Liver (tissue), 9 donors: ENCODE results near the gene IL17B. TPM values are rescaled to one million over a fixed set of nuclear protein-coding genes. Genes with fewer than 3 reads are reported as not detected.
A peak's percentile ranks its signal among the peaks of the same experiment; 100 is the strongest.

ENCODE experiments used
- DNase-seq: peaks from one replicate; pipeline ENCODE4 v3.0.0-alpha.2; 2017; ENCODE audit warnings: low spot score
- H3K27ac ChIP-seq, 2 donors: one replicate each; pipeline ENCODE4 v1.7.0; 2013; ENCODE audit warnings: inconsistent platforms in 2 of 2, low read length in 2 of 2, control low read depth in 1 of 2, low read depth in 1 of 2, mild to moderate bottlenecking in 1 of 2
- H3K27me3 ChIP-seq, 4 donors: one replicate each; pipeline versions ENCODE4 v1.6.1 to v1.7.0; 2013; ENCODE audit warnings: low read length in 3 of 4, inconsistent platforms in 1 of 4, mild to moderate bottlenecking in 1 of 4, moderate library complexity in 1 of 4; ENCODE audit not compliant: control insufficient read depth in 4 of 4, insufficient read depth in 4 of 4
- H3K36me3 ChIP-seq, 4 donors: one replicate each; pipeline versions ENCODE4 v1.6.1 to v1.7.0; 2013; ENCODE audit warnings: low read length in 3 of 4, mild to moderate bottlenecking in 3 of 4, low read depth in 1 of 4, moderate library complexity in 1 of 4; ENCODE audit not compliant: control insufficient read depth in 4 of 4, insufficient read depth in 3 of 4
- H3K4me1 ChIP-seq, 4 donors: one replicate each; pipeline versions ENCODE4 v1.6.1 to v1.7.0; 2013; ENCODE audit warnings: low read length in 3 of 4, mild to moderate bottlenecking in 3 of 4, moderate library complexity in 1 of 4; ENCODE audit not compliant: control insufficient read depth in 4 of 4, insufficient read depth in 4 of 4
- H3K4me3 ChIP-seq, 3 donors: one replicate each; pipeline versions ENCODE4 v1.6.1 to v1.7.0; 2013; ENCODE audit warnings: low read length in 3 of 3, control low read depth in 1 of 3, low read depth in 1 of 3, mild to moderate bottlenecking in 1 of 3
- H3K9ac ChIP-seq, 2 donors: one replicate each; pipeline ENCODE4 v1.7.0; 2013; ENCODE audit warnings: low read length in 2 of 2, mild to moderate bottlenecking in 2 of 2, moderate library complexity in 2 of 2, control low read depth in 1 of 2, low read depth in 1 of 2
- H3K9me3 ChIP-seq, 4 donors: one replicate each; pipeline versions ENCODE4 v1.6.1 to v1.7.0; 2013; ENCODE audit warnings: low read length in 3 of 4; ENCODE audit not compliant: control insufficient read depth in 4 of 4
- EGR1 ChIP-seq, 2 donors: IDR thresholded peaks; 2 replicates each; pipeline ENCODE4 v1.6.1; 2016 to 2018; ENCODE audit warnings: antibody characterized with exemption in 2 of 2, low read depth in 2 of 2
- FOXA1 ChIP-seq: IDR thresholded peaks from 2 replicates; pipeline ENCODE4 v1.6.1; 2016; ENCODE audit warnings: antibody characterized with exemption
- GABPA ChIP-seq, 2 donors: IDR thresholded peaks in 1 of 2; conservative IDR thresholded peaks in 1 of 2; 2 replicates each; pipeline ENCODE4 v1.6.1; 2016; ENCODE audit warnings: antibody characterized with exemption in 2 of 2, mild to moderate bottlenecking in 1 of 2, moderate library complexity in 1 of 2
- HNF4A ChIP-seq, 2 donors: conservative IDR thresholded peaks; 2 replicates each; pipeline ENCODE4 v1.6.1; 2016; ENCODE audit warnings: antibody characterized with exemption in 2 of 2, mild to moderate bottlenecking in 2 of 2
- HNF4G ChIP-seq: IDR thresholded peaks from 2 replicates; pipeline ENCODE4 v1.6.1; 2016; ENCODE audit warnings: antibody characterized with exemption
- NR2F2 ChIP-seq: IDR thresholded peaks from 2 replicates; pipeline ENCODE4 v1.6.1; 2016; ENCODE audit warnings: antibody characterized with exemption
- TAF1 ChIP-seq: conservative IDR thresholded peaks from 2 replicates; pipeline ENCODE4 v1.6.1; 2016; ENCODE audit warnings: antibody characterized with exemption, mild to moderate bottlenecking
- WGBS: extraction: QIAGEN DNeasy Blood & Tissue Kit; methylation state at CpG from one replicate; pipeline ENCODE4 v1.1.7; 2013; 5-methylcytosine and 5-hydroxymethylcytosine counted together
- polyA plus RNA-seq, 2 donors: library from polyadenylated mRNA; stranded (reverse) in 1 of 2; unstranded in 1 of 2; fragments of 200-250 nt in 1 of 2; fragments of >200 nt in 1 of 2; fragmentation: Nextera tagmentation in 1 of 2; extraction: Ambion mirVana in 1 of 2; gene quantifications; one replicate each; pipeline versions ENCODE4 v1.2.1 to v1.2.3, GENCODE V29; 2013 to 2015
- total RNA-seq, 2 donors: library from RNA; depleted of rRNA; stranded (reverse); fragments of >200 nt; gene quantifications; one replicate each; pipeline ENCODE4 v1.2.3, GENCODE V29; 2014
- TF ChIP-seq, protein P1 (sequence below): IDR thresholded peaks from 2 replicates; pipeline ENCODE4 v1.6.1; 2016; ENCODE audit warnings: antibody characterized with exemption
- TF ChIP-seq, protein P2 (sequence below): IDR thresholded peaks from 2 replicates; pipeline ENCODE4 v1.6.1; 2016; ENCODE audit warnings: antibody characterized with exemption, mild to moderate bottlenecking
- TF ChIP-seq, protein P3 (sequence below): IDR thresholded peaks from 2 replicates; pipeline ENCODE4 v1.6.1; 2016; ENCODE audit warnings: antibody characterized with exemption
- donor health status: healthy.
- donor health status: healthy.
- donor health status: healthy.
- donor health status: healthy.
- donor health status: healthy.

IL17B gene
- total and polyA plus RNA-seq, 4 donors, result not detected

DNA sequence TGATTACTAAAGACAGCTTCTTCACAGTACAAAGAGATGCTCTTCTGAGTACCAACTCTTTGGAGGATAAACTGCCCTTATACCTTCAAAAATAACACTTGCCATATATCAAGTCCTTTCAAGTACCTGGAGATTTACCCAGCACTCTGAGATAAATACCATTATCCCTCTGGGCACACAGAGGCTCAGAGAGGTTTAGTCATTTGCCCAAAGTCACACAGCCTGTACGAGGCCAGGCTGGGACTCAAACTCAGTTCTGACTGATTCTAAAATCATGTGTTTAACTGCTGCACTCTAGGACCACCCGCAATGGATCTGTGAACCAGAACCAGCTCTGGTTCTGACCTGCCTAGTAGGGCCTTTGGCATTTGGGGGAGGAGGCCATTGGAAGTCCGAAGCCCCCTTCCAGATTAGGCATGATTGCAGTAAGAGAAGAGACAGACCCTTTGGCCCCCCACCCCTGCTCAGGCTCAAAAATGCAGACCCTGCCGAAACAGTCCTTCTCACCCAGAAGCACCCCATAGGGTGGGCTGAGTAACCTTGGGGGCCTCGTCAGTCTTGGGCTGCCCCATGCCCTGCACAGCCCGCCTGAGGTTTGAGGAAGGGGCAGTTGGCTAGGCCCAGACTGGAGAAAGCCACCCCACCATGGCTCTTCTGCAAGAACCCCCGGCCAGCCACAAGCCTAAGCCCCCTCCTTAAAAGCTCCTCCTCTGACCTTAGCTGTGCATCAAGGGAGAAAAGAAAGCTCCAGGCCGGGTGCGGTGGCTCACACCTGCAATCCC lies 32.8 kb upstream of the IL17B start:
- no peak overlapping the region for H3K9ac ChIP-seq
- 82% methylated on average over 9 of the region's 9 CpGs for WGBS
- H3K27me3 ChIP-seq, result peaks cover 0 to 4% (median 0%) of the 10 kb centered on the region in 4 donors
- H3K9me3 ChIP-seq, result no peaks in the 10 kb centered on the region
- H3K4me1 ChIP-seq, result peaks cover 0 to 3% (median 0%) of the 10 kb centered on the region in 4 donors
- peak overlapping the region in 1 of 2 donors; percentile 42 for H3K27ac ChIP-seq
- TF ChIP-seq HNF4G, result no peak
- no peak overlapping the region for H3K4me3 ChIP-seq
- DNase-seq, result no peak
- H3K36me3 ChIP-seq, result no peaks in the 10 kb centered on the region

DNA sequence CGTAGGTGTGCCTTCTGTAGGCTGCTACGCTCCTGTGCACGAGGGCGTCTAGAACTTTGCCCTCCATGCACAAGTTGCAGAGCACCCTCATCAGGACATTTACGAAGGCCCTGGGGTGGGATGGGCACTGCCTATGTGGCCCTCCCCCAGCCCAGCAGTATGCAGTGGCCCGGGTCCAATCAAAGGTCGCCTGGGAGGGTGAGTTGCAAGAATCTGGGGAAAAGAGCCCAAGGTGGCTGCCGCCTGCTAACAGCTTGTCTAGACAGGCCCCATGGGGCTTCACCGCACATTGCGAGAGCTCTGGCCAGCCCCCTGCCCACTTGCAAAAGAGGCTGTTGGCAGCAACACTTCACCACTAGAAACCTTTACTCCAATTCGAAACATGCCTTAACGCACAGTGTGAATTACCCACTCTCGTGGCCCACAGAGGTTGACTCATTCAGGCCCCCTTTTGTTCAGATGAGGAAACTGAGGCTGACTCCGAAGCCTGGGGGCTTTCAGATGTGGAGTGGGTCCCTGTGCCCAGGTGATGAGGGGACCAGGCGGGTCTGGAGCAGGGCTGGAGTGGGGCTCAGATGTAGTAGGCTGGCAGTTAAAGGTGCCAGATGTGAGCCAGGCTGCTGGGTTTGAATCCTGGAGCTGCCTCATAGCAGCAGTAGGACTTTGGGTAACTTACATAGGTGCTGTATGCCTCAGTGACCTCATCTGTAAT lies 31.8 kb upstream of the IL17B start:
- 75% methylated on average over 15 of the region's 15 CpGs for WGBS
- Histone ChIP-seq H3K9ac (no peak overlapping the region), H3K36me3 (no peaks in the 10 kb centered on the region)

More for the DNA sequence above, 31.8 kb upstream of the IL17B start:
- no peak overlapping the region for H3K27ac ChIP-seq
- H3K4me1 ChIP-seq, result no peaks in the 10 kb centered on the region
- TF ChIP-seq FOXA1 (no peak), HNF4A (conservative IDR thresholded peaks at IDR 0.05) (no peak), HNF4G (no peak), NR2F2 (no peak), TAF1 (no peak), GABPA (IDR thresholded peaks at IDR 0.05 in 1 of 2, conservative IDR thresholded peaks at IDR 0.05 in 1 of 2) (no peak), EGR1 (IDR thresholded peaks at IDR 0.05; ENCODE audit: low read depth in 2 of 2) (no peak)
- TF ChIP-seq, protein P1, sequence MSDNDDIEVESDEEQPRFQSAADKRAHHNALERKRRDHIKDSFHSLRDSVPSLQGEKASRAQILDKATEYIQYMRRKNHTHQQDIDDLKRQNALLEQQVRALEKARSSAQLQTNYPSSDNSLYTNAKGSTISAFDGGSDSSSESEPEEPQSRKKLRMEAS, result no peak
- TF ChIP-seq, protein P2, sequence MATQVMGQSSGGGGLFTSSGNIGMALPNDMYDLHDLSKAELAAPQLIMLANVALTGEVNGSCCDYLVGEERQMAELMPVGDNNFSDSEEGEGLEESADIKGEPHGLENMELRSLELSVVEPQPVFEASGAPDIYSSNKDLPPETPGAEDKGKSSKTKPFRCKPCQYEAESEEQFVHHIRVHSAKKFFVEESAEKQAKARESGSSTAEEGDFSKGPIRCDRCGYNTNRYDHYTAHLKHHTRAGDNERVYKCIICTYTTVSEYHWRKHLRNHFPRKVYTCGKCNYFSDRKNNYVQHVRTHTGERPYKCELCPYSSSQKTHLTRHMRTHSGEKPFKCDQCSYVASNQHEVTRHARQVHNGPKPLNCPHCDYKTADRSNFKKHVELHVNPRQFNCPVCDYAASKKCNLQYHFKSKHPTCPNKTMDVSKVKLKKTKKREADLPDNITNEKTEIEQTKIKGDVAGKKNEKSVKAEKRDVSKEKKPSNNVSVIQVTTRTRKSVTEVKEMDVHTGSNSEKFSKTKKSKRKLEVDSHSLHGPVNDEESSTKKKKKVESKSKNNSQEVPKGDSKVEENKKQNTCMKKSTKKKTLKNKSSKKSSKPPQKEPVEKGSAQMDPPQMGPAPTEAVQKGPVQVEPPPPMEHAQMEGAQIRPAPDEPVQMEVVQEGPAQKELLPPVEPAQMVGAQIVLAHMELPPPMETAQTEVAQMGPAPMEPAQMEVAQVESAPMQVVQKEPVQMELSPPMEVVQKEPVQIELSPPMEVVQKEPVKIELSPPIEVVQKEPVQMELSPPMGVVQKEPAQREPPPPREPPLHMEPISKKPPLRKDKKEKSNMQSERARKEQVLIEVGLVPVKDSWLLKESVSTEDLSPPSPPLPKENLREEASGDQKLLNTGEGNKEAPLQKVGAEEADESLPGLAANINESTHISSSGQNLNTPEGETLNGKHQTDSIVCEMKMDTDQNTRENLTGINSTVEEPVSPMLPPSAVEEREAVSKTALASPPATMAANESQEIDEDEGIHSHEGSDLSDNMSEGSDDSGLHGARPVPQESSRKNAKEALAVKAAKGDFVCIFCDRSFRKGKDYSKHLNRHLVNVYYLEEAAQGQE, result no peak
- TF ChIP-seq, protein P3, sequence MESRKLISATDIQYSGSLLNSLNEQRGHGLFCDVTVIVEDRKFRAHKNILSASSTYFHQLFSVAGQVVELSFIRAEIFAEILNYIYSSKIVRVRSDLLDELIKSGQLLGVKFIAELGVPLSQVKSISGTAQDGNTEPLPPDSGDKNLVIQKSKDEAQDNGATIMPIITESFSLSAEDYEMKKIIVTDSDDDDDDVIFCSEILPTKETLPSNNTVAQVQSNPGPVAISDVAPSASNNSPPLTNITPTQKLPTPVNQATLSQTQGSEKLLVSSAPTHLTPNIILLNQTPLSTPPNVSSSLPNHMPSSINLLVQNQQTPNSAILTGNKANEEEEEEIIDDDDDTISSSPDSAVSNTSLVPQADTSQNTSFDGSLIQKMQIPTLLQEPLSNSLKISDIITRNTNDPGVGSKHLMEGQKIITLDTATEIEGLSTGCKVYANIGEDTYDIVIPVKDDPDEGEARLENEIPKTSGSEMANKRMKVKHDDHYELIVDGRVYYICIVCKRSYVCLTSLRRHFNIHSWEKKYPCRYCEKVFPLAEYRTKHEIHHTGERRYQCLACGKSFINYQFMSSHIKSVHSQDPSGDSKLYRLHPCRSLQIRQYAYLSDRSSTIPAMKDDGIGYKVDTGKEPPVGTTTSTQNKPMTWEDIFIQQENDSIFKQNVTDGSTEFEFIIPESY, result no peak
- no peaks in the 10 kb centered on the region for H3K9me3 ChIP-seq
- H3K27me3 ChIP-seq, result peaks cover 0 to 4% (median 0%) of the 10 kb centered on the region in 4 donors
- H3K4me3 ChIP-seq, result peak overlapping the region in 1 of 3 donors; percentile 1
- DNase-seq, result no peak
